ENCODE data around the gene ZNF503. TPM values are rescaled to one million over a fixed set of nuclear protein-coding genes. Genes with fewer than 3 reads are reported as not detected.

Gene ZNF503
- total and polyA plus RNA-seq, 10 of the 15 experiments (the other 5 are each of a cell fraction or from before 2014, with no cell fraction given): 0.05 to 1.1 (median 0.11) TPM; not detected in 1

- no peaks in the 10 kb centered on the region for H3K79me2 ChIP-seq (ENCODE audit: control insufficient read depth, insufficient read depth, low read length)
- DNase-seq (ENCODE audit: low read depth, low spot score) (no peak), FAIRE-seq (no peak), ATAC-seq (no peak)
- H3K27ac ChIP-seq (ENCODE audit: control insufficient read depth, insufficient read depth): no peak overlapping the region
- RAD21 ChIA-PET (ENCODE audit: unreplicated experiment): no interaction called here
- 34% methylated on average over 4 of the region's 4 CpGs for WGBS (ENCODE audit: insufficient coverage, insufficient replicate concordance, low lambda C conversion rate, missing lambda C conversion rate)
- H3K4me1 ChIP-seq (ENCODE audit: control insufficient read depth, insufficient read depth, low read length): no peaks in the 10 kb centered on the region
- no peak overlapping the region for H3K4me3 ChIP-seq
- POLR2A ChIA-PET: no interaction called here
- H3K27me3 ChIP-seq (replicated peaks in 1 of 2; ENCODE audit: control insufficient read depth in 2 of 2, insufficient read depth in 2 of 2, low read length in 1 of 2): no peaks in the 10 kb centered on the region; a peak in 1 of 4 replicates
- SMC1A ChIA-PET (ENCODE audit: uncharacterized antibody, unreplicated experiment): no interaction called here
- intact Hi-C loops (cut with micrococcal nuclease; ENCODE audit: unreplicated experiment): no loop called here
- no TSS peak for BruUV-seq (replicated peaks)
- no peaks in the 10 kb centered on the region for H4K20me1 ChIP-seq (ENCODE audit: control insufficient read depth, insufficient read depth)
- no peak overlapping the region for H3K4me2 ChIP-seq (ENCODE audit: control insufficient read depth, insufficient read depth)
- H3K9me3 ChIP-seq (replicated peaks; ENCODE audit: control insufficient read depth, insufficient read depth, low read length): no peaks in the 10 kb centered on the region
- CTCF ChIA-PET: no interaction called here
- no peak overlapping the region for H3K9ac ChIP-seq (ENCODE audit: control insufficient read depth, insufficient read depth, low read length)
- H2AFZ ChIP-seq (ENCODE audit: control insufficient read depth, low read depth, low read length): no peak overlapping the region
- H3K36me3 ChIP-seq (ENCODE audit: control insufficient read depth in 2 of 2, insufficient read depth in 2 of 2, low read length in 1 of 2): no peaks in the 10 kb centered on the region
- in situ Hi-C loops (cut with MboI): no loop called here
- TF ChIP-seq RUNX3 (IDR thresholded peaks at IDR 0.05; ENCODE audit: low read length) (no peak), BCLAF1 (IDR thresholded peaks at IDR 0.05) (no peak), USF2 (IDR thresholded peaks at IDR 0.05; ENCODE audit: borderline replicate concordance, low read depth, low read length) (no peak), SIX5 (IDR thresholded peaks at IDR 0.05; ENCODE audit: low read depth, low read length, severe bottlenecking) (no peak), SREBF2 (IDR thresholded peaks at IDR 0.05; ENCODE audit: low read length) (no peak), BMI1 (IDR thresholded peaks at IDR 0.05; ENCODE audit: borderline replicate concordance) (no peak), MYC (IDR thresholded peaks at IDR 0.05; ENCODE audit: insufficient read depth, insufficient read length, insufficient replicate concordance, low read length, severe bottlenecking) (no peak), PAX8 (IDR thresholded peaks at IDR 0.05) (no peak), CUX1 (IDR thresholded peaks at IDR 0.05; ENCODE audit: insufficient replicate concordance, low read depth, low read length) (no peak)
- TF ChIP-seq, protein P1, sequence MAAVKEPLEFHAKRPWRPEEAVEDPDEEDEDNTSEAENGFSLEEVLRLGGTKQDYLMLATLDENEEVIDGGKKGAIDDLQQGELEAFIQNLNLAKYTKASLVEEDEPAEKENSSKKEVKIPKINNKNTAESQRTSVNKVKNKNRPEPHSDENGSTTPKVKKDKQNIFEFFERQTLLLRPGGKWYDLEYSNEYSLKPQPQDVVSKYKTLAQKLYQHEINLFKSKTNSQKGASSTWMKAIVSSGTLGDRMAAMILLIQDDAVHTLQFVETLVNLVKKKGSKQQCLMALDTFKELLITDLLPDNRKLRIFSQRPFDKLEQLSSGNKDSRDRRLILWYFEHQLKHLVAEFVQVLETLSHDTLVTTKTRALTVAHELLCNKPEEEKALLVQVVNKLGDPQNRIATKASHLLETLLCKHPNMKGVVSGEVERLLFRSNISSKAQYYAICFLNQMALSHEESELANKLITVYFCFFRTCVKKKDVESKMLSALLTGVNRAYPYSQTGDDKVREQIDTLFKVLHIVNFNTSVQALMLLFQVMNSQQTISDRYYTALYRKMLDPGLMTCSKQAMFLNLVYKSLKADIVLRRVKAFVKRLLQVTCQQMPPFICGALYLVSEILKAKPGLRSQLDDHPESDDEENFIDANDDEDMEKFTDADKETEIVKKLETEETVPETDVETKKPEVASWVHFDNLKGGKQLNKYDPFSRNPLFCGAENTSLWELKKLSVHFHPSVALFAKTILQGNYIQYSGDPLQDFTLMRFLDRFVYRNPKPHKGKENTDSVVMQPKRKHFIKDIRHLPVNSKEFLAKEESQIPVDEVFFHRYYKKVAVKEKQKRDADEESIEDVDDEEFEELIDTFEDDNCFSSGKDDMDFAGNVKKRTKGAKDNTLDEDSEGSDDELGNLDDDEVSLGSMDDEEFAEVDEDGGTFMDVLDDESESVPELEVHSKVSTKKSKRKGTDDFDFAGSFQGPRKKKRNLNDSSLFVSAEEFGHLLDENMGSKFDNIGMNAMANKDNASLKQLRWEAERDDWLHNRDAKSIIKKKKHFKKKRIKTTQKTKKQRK (IDR thresholded peaks at IDR 0.05; ENCODE audit: low read depth, low read length): no peak
Measured at GRCh38 chr10:75363431-75363830, 38.1 kb downstream of the ZNF503 start.

Data from GM12878 (cell line).